ENCODE data around the gene MC1R.

The MC1R gene

DNA sequence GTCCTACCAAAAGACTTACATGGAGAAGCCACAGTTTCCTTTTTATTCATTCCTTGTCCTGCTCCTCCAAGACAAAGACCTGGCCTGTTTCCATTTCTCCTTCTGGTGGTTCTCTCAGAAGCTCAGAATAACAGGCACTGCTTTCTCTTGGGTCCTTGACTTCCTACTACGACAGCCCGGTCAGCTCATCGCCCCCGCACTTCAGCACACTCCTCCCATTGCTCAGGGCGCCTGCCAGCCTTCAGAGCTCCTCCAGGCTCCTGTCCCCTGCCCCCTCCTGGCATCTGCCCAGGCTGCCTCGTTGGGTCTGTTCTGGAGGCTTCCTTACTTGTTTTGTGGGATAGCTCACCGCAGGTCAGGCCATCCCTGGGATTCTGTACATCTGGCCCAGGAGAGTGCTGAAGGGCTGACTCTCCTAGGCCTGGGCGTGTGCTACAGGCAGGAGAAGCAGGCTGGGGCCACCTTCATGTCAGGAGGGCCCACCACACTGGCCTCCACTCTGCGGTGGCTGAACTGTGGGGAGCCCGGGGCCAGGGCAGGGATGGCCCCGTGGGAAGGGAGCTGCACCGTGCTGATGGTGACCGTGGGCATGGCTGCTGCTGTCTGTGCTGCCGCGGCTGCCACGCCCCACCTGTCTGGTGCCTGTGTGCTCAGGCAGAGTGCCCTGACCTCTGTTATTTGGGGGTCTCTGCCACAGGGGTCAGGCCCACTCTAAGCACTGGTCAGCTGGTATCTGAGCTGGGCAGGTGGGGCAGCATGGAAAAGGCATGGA is 27.6 kb upstream of the MC1R start:
- no peak for DNase-seq
- no peak for TF ChIP-seq EZH2 (IDR thresholded peaks at IDR 0.05; ENCODE audit: borderline replicate concordance, low read depth, low read length, severe bottlenecking)
- TF ChIP-seq, protein P1, sequence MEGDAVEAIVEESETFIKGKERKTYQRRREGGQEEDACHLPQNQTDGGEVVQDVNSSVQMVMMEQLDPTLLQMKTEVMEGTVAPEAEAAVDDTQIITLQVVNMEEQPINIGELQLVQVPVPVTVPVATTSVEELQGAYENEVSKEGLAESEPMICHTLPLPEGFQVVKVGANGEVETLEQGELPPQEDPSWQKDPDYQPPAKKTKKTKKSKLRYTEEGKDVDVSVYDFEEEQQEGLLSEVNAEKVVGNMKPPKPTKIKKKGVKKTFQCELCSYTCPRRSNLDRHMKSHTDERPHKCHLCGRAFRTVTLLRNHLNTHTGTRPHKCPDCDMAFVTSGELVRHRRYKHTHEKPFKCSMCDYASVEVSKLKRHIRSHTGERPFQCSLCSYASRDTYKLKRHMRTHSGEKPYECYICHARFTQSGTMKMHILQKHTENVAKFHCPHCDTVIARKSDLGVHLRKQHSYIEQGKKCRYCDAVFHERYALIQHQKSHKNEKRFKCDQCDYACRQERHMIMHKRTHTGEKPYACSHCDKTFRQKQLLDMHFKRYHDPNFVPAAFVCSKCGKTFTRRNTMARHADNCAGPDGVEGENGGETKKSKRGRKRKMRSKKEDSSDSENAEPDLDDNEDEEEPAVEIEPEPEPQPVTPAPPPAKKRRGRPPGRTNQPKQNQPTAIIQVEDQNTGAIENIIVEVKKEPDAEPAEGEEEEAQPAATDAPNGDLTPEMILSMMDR (IDR thresholded peaks at IDR 0.05; ENCODE audit: borderline replicate concordance, extremely low read depth, low read length, poor library complexity, severe bottlenecking), result no peak

DNA sequence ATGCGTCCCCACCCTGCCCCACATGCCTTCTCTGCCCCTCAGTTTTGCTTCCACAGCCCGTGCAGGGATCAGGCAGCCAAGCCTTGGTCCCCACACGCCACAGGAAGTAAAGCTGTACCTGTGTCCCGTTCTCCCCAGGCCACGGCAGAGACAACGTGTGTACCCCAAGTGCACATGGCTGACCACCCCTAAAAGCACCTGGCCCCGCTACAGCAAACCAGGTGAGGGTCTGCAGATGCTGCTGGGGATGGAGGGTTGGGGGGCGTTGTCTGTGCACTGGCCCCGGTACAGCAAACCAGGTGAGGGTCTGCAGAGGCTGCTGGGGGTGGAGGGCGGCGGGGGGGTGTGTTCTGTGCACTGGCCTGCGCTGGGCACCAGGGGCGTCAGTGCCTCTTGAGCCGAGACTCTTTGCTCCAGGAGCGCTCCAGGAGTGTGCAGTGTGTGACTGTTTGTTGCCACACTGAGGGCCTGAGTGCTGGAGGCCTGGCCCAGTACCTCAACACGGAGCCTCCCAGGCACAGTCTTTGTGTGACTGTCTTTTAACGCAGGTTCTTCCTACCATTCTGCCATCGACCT is 26.5 kb upstream of the MC1R start:
- TF ChIP-seq, protein P1 (IDR thresholded peaks at IDR 0.05; ENCODE audit: borderline replicate concordance, extremely low read depth, low read length, poor library complexity, severe bottlenecking), result no peak
- no peak for TF ChIP-seq EZH2 (IDR thresholded peaks at IDR 0.05; ENCODE audit: borderline replicate concordance, low read depth, low read length, severe bottlenecking)
- DNase-seq (no peak), ATAC-seq (ENCODE audit: insufficient read depth, low read depth) (no peak; the same call in 2 of the 3 replicates)
- Histone ChIP-seq H3K79me2 (ENCODE audit: insufficient read depth, low read length) (peaks cover 8% of the 10 kb centered on the region), H3K36me3 (ENCODE audit: insufficient read depth, low read length) (peaks cover 88% of the 10 kb centered on the region), H3K9ac (ENCODE audit: low read depth, low read length) (no peak overlapping the region), H2AFZ (ENCODE audit: low read depth, low read length) (no peak overlapping the region), H3K9me3 (ENCODE audit: insufficient read depth, low read length, severe bottlenecking) (no peaks in the 10 kb centered on the region), H4K20me1 (ENCODE audit: insufficient read depth, low read length) (peaks cover 35% of the 10 kb centered on the region), H3K27me3 (ENCODE audit: insufficient read depth, low read length, poor library complexity) (no peaks in the 10 kb centered on the region), H3K27ac (ENCODE audit: low read length) (no peak overlapping the region), H3K4me3 (ENCODE audit: low read depth in 1 of 2, low read length in 2 of 2) (no peak overlapping the region), H3K4me2 (ENCODE audit: insufficient read depth, low read length) (no peak overlapping the region), H3K4me1 (ENCODE audit: insufficient read depth, low read length) (no peaks in the 10 kb centered on the region)

More for the DNA sequence above, 27.6 kb upstream of the MC1R start:
- Histone ChIP-seq H3K9me3 (ENCODE audit: insufficient read depth, low read length, severe bottlenecking) (no peaks in the 10 kb centered on the region), H3K36me3 (ENCODE audit: insufficient read depth, low read length) (peaks cover 85% of the 10 kb centered on the region), H3K4me2 (ENCODE audit: insufficient read depth, low read length) (no peak overlapping the region), H3K27me3 (ENCODE audit: insufficient read depth, low read length, poor library complexity) (no peaks in the 10 kb centered on the region), H3K9ac (ENCODE audit: low read depth, low read length) (no peak overlapping the region), H4K20me1 (ENCODE audit: insufficient read depth, low read length) (peaks cover 35% of the 10 kb centered on the region), H3K79me2 (ENCODE audit: insufficient read depth, low read length) (peaks cover 8% of the 10 kb centered on the region), H2AFZ (ENCODE audit: low read depth, low read length) (no peak overlapping the region), H3K27ac (ENCODE audit: low read length) (no peak overlapping the region), H3K4me3 (ENCODE audit: low read depth in 1 of 2, low read length in 2 of 2) (no peak overlapping the region), H3K4me1 (ENCODE audit: insufficient read depth, low read length) (no peaks in the 10 kb centered on the region)
- no peak for ATAC-seq (ENCODE audit: insufficient read depth, low read depth)

DNA sequence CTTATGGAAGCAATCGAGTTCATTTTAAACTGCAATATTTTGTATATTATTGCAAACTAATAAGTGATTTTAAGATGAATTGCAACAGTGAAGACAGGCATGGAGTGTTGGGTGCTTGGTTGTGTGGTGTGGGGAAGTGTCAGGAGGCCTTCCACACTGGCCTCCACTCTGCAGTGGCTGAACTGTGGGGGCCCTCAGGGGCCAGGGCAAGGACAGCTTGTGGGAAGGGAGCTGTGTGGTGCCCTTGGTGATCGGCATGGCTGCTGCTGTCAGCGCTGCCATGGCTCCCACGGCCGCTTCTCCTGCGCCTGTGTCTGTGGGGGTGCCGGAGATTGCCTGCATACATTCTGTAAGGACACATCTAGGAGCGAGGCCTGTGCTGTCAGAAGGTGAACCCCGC is 26.0 kb upstream of the MC1R start:
- H3K79me2 ChIP-seq (ENCODE audit: insufficient read depth, low read length), result peaks cover 8% of the 10 kb centered on the region
- H3K4me1 ChIP-seq (ENCODE audit: insufficient read depth, low read length), result no peaks in the 10 kb centered on the region
- H3K36me3 ChIP-seq (ENCODE audit: insufficient read depth, low read length), result peaks cover 88% of the 10 kb centered on the region
- peaks cover 35% of the 10 kb centered on the region for H4K20me1 ChIP-seq (ENCODE audit: insufficient read depth, low read length)
- no peak overlapping the region for H3K9ac ChIP-seq (ENCODE audit: low read depth, low read length)
- no peak overlapping the region for H2AFZ ChIP-seq (ENCODE audit: low read depth, low read length)
- DNase-seq (no peak), ATAC-seq (ENCODE audit: insufficient read depth, low read depth) (no peak)
- H3K4me2 ChIP-seq (ENCODE audit: insufficient read depth, low read length), result no peak overlapping the region
- no peak for TF ChIP-seq EZH2 (IDR thresholded peaks at IDR 0.05; ENCODE audit: borderline replicate concordance, low read depth, low read length, severe bottlenecking)
- TF ChIP-seq, protein P1 (IDR thresholded peaks at IDR 0.05; ENCODE audit: borderline replicate concordance, extremely low read depth, low read length, poor library complexity, severe bottlenecking), result no peak
- no peak overlapping the region for H3K4me3 ChIP-seq (ENCODE audit: low read depth in 1 of 2, low read length in 2 of 2)
- no peaks in the 10 kb centered on the region for H3K9me3 ChIP-seq (ENCODE audit: insufficient read depth, low read length, severe bottlenecking)
- no peaks in the 10 kb centered on the region for H3K27me3 ChIP-seq (ENCODE audit: insufficient read depth, low read length, poor library complexity)
- H3K27ac ChIP-seq (ENCODE audit: low read length), result no peak overlapping the region

Data from DND-41 (cell line).